Astrocyte (in vitro differentiated cells and primary cell): ENCODE results near the gene ANKRD1.

ENCODE experiments used
- EZH2 ChIP-seq: IDR thresholded peaks from 2 replicates; pipeline ENCODE4 v1.6.1; 2012; ENCODE audit warnings: mild to moderate bottlenecking, low read length, inconsistent platforms; ENCODE audit not compliant: insufficient read depth
- TF ChIP-seq, protein P1 (sequence below): IDR thresholded peaks from 2 replicates; pipeline ENCODE4 v1.5.1; 2011; ENCODE audit warnings: low read depth, mild to moderate bottlenecking, inconsistent platforms, low read length, moderate library complexity; ENCODE audit not compliant: insufficient read depth

GRCh38 chr10:90923111-90923731 is 2.3 kb upstream of the ANKRD1 start:
- TF ChIP-seq, protein P1, sequence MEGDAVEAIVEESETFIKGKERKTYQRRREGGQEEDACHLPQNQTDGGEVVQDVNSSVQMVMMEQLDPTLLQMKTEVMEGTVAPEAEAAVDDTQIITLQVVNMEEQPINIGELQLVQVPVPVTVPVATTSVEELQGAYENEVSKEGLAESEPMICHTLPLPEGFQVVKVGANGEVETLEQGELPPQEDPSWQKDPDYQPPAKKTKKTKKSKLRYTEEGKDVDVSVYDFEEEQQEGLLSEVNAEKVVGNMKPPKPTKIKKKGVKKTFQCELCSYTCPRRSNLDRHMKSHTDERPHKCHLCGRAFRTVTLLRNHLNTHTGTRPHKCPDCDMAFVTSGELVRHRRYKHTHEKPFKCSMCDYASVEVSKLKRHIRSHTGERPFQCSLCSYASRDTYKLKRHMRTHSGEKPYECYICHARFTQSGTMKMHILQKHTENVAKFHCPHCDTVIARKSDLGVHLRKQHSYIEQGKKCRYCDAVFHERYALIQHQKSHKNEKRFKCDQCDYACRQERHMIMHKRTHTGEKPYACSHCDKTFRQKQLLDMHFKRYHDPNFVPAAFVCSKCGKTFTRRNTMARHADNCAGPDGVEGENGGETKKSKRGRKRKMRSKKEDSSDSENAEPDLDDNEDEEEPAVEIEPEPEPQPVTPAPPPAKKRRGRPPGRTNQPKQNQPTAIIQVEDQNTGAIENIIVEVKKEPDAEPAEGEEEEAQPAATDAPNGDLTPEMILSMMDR, result no peak
- TF ChIP-seq EZH2, result no peak
